Right cardiac atrium (tissue), 5 donors: ENCODE measurements around the gene EGR2. TPM values are rescaled to one million over a fixed set of nuclear protein-coding genes. Genes with fewer than 3 reads are reported as not detected.
A peak's percentile ranks its signal among the peaks of the same experiment; 100 is the strongest.

Experiments
- ATAC-seq, 2 donors: fragments of 200-7000 bp; cut with Tn5 transposase; one replicate each; pipeline versions ENCODE4 v1.8.0 to v1.9.1; 2020; ENCODE audit warnings: moderate library complexity in 2 of 2, mild to moderate bottlenecking in 1 of 2
- DNase-seq, 3 donors: peaks; one replicate each; pipeline ENCODE4 v3.0.0-alpha.2; 2020
- H3K27ac ChIP-seq: one replicate; pipeline ENCODE4 v1.5.1; 2013; ENCODE audit warnings: mild to moderate bottlenecking, low read length, control low read depth, moderate library complexity
- H3K27me3 ChIP-seq: one replicate; pipeline ENCODE4 v1.6.1; 2013; ENCODE audit not compliant: control insufficient read depth, insufficient read depth
- H3K4me1 ChIP-seq: one replicate; pipeline ENCODE4 v1.6.1; 2013; ENCODE audit warnings: low read length; ENCODE audit not compliant: control insufficient read depth, insufficient read depth
- H3K4me3 ChIP-seq: one replicate; pipeline ENCODE4 v1.5.1; 2013; ENCODE audit warnings: low read length, control low read depth
- H3K9me3 ChIP-seq: one replicate; pipeline ENCODE4 v1.6.1; 2013; ENCODE audit warnings: low read length; ENCODE audit not compliant: control insufficient read depth
- WGBS: extraction: QIAGEN DNeasy Blood & Tissue Kit; methylation state at CpG from one replicate; pipeline ENCODE4 v1.1.7; 2013; 5-methylcytosine and 5-hydroxymethylcytosine counted together
- intact Hi-C, 4 donors: fragments of 100-400 bp; cut with DNase I; formaldehyde crosslinking; loops; one replicate each; pipeline versions ENCODE4 v1.11.0 to v1.14.0; 2022 to 2023
- polyA plus RNA-seq: library from polyadenylated mRNA; stranded (reverse); fragments of 200-250 nt; gene quantifications from one replicate; pipeline ENCODE4 v1.2.3, GENCODE V29; 2013
- total RNA-seq, 4 donors: library from RNA; stranded (reverse); fragmentation: NEBNext Ultra II Directional; extraction: Animal tissue kit (Norgen Biotek cat#: 25700); gene quantifications; one replicate each; pipeline ENCODE4 v1.2.1, GENCODE V29; 2021
- donor health status: healthy with polysubstance abuse.
- donor health status: DM: no; HTN: yes; CAD: no.
- donor health status: DM: no; HTN: no; CAD: no.
- donor health status: DM: no; HTN: yes; CAD: no; lungs with severe emphysema.
- donor health status: DM: yes; HTN: yes; CAD: no.

Gene EGR2
- total and polyA plus RNA-seq, 5 donors: 0.54 to 13.7 (median 1.8) TPM

DNA sequence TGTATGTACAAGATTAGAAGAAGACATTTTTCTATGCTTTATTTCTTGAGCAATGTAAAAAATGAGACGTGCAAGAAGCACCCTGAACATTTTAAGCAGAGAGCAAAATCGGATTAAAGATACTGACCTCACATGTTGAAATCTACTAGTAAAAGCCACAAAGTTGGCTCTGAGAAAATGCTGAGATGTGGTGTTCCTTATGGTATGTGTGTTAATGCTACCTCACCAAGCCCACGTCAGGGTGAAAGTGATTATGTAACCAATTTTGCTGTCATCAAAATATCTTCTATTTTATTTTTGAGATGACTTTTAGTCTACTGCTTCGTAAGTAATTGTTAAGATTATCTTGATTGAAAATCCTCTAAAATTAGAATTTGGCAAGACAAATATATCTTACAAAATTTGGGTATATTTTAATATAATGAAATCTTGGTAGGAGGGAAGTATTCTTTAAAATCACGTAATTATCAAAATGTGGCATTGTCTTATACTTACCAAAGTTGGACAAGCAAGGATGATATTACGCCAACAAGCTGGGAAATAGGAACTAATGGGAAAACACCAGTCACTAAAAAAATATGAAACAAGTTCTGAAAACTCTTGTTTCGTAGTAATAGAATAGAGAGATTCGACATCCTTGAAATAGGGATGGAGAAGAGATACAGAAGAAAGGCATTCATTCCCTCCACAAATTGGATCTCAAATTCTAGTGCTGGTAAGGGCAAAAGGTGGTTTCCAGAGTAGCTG, 5.8 kb downstream of the EGR2 start:
- 87% methylated on average over 8 of the region's 8 CpGs for WGBS
- ATAC-seq (no peak), DNase-seq (no peak)
- Histone ChIP-seq H3K4me3 (no peak overlapping the region), H3K9me3 (no peaks in the 10 kb centered on the region), H3K4me1 (peaks cover 1% of the 10 kb centered on the region), H3K27ac (no peak overlapping the region), H3K27me3 (no peaks in the 10 kb centered on the region)
- intact Hi-C loops: loop anchor here in 2 of 4 donors (10.0 kb wide), 3 partner anchors 196 to 904 kb away; no protein-coding TSS in a partner anchor

DNA sequence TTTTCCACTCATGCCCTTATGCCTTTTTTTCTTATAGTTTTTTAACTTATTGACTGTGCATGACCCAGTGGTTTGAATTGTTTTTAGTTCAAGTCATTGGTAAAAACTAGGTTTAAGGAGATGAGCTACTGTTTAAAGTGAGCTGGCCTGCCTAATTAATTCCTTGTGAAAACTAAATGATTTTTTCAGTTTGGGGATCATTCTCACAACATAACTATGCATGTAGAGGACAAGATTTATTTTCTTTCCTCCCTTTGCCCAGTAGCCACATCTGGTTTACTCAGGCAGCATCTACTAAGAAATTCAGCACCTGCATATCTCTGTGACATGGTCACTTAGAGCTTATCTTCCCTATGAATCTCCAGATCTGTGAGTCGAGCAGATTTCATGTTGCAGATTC, 9.9 kb downstream of the EGR2 start:
- H3K4me1 ChIP-seq: no peaks in the 10 kb centered on the region
- WGBS: 14% methylated on average over 1 of the region's 1 CpG
- no peak overlapping the region for H3K27ac ChIP-seq
- H3K9me3 ChIP-seq: no peaks in the 10 kb centered on the region
- H3K27me3 ChIP-seq: no peaks in the 10 kb centered on the region
- ATAC-seq: no peak
- DNase-seq: no peak
- intact Hi-C loops: no loop called here
- H3K4me3 ChIP-seq: peak overlapping the region; percentile 88

DNA sequence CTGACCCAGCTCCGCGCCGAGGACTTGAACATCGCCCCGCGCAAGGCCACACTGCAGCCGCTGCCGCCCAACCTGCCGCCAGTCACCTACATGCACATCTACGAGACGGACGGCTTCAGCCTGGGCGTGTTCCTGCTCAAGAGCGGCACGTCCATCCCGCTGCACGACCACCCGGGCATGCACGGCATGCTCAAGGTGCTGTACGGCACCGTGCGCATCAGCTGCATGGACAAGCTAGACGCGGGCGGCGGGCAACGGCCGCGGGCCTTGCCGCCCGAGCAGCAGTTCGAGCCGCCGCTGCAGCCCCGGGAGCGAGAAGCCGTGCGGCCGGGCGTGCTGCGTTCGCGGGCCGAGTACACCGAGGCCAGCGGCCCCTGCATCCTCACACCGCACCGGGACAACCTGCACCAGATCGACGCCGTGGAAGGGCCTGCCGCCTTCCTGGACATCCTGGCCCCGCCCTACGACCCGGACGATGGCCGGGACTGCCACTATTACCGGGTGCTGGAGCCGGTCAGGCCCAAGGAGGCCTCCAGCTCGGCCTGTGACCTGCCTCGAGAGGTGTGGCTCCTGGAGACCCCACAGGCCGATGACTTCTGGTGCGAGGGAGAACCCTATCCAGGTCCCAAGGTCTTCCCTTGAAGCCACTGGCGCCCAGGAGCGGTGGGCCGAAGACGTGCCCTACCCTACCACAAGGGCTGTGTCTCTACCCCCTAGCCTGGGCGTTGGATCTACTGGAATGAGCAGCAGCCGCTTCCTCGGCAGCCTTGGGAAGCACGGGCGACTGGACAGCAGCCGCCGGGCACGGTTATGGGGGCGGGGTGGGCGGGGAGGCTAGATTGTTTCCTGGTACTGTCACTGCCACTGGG, 10.7 kb downstream of the EGR2 start:
- intact Hi-C loops: no loop called here
- H3K27me3 ChIP-seq: no peaks in the 10 kb centered on the region
- no peaks in the 10 kb centered on the region for H3K4me1 ChIP-seq
- H3K9me3 ChIP-seq: no peaks in the 10 kb centered on the region
- peak; percentile 35 to 72 (median 69) for DNase-seq
- WGBS: 3% methylated on average over 77 of the region's 77 CpGs
- peak overlapping the region; percentile 88 for H3K4me3 ChIP-seq
- ATAC-seq: peak; percentile 27 to 49
- H3K27ac ChIP-seq: peak overlapping the region; percentile 99

DNA sequence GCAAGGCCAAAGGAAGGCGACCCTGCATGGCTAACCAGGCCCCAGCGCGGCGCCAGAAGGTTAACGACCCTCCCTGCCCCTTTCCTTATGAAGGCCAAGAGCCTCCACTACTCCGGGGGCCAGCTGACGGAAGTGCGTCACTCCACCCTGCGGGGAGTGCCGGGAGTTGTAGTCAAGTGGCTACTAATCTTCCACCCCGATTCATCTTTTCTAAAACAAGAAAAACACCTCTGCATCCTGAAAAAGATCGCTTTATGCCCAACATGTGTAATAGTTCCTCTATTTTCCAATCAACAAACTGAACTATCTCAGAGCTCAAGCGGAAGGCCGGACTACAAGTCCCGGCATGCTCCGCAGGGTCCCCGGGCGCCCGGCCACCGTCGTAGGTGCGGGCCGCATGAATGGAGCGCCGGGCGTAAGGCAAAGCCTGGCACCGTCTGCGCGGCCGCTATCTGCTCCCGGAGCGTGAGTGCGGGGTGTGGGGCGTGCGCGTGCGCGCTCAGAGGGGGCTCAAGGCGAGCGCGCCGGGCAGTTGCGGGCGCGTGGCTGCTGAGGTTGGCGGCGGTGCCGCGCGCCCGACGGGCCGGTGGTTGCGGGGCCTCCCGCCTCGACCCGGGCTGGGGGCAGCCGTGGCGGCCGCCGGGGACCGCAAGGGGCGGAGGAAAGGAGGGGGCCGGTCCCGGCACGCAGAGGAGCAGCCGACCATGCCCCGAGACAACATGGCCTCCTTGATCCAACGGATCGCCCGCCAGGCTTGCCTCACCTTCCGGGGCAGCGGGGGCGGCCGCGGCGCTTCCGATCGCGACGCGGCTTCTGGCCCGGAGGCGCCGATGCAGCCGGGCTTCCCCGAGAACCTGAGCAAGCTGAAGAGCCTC, 11.6 kb downstream of the EGR2 start, which contains the start of gene ADO:
Gene ADO, plus strand, starts transcription at position 365 of the 875 bp plus-strand sequence. Its CDS starts 340 bp downstream, at position 705.
- intact Hi-C loops: no loop called here
- H3K27ac ChIP-seq: peak within 1 kb of the TSS; percentile 99
- no peaks in the 10 kb centered on the region for H3K4me1 ChIP-seq
- WGBS: under 1% methylated on average over 87 of the region's 87 CpGs
- no peaks in the 10 kb centered on the region for H3K27me3 ChIP-seq
- peak within 1 kb of the TSS; percentile 88 for H3K4me3 ChIP-seq
- peak; percentile 95 to 96 for ATAC-seq
- peak; percentile 86 to 95 (median 93) for DNase-seq
- H3K9me3 ChIP-seq: no peaks in the 10 kb centered on the region

DNA sequence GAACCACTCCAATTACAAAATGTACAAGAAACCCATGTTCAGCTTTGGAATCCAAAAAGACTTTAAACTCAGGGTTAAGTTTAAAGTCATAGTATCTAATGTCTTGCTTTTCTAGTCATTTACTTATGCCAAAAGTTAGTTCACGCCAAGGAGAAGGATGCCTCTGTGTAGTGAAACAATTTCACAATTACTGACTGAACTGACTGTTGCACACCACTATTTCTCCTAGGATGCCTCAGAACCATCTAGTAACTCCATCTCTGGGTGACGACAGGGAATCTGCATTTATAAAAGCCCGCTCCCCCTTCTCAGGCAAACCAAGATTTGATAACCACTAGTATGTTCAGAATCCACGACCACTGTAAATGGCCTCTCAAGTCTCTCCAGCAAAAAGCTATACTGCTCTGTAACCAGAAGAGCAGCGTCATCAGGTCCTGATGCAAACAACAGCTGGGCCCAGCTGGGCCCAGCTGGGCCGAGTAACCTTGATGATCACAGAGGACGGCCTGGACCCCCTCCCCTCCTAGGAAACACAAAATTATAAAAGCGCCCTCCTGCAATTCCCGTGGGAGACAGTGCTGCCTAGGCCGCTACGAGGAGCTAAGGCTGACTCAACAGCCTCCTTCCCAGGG, 12.3 kb downstream of the EGR2 start:
- intact Hi-C loops: no loop called here

DNA sequence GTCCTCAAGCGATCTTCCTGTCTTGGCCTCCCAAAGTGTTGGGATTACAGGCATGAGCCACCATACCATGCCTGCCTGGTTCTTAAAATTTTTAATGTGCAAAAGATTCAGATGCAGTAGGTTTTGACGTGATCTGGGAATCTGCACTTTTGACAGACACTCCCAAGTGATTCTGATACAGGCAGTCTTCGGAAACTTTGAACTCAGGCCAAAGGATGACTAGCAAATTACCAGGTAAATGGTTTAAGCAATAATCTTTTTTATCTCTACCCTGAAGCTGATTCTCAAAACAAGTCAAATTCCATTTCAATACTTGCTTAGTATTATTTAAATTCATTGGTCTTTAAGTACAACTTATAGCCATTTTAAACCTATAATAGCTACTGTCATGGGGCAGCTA, 14.3 kb downstream of the EGR2 start:
- ATAC-seq: no peak
- H3K4me3 ChIP-seq: no peak overlapping the region
- intact Hi-C loops: no loop called here

More for the DNA sequence above, 12.3 kb downstream of the EGR2 start:
- DNase-seq: no peak
- 26% methylated on average over 11 of the region's 11 CpGs for WGBS
- H3K4me1 ChIP-seq: no peaks in the 10 kb centered on the region
- H3K9me3 ChIP-seq: no peaks in the 10 kb centered on the region
- ATAC-seq: peak; percentile 17 to 44
- H3K27ac ChIP-seq: peak overlapping the region; percentile 99
- no peaks in the 10 kb centered on the region for H3K27me3 ChIP-seq
- peak overlapping the region; percentile 88 for H3K4me3 ChIP-seq

DNA sequence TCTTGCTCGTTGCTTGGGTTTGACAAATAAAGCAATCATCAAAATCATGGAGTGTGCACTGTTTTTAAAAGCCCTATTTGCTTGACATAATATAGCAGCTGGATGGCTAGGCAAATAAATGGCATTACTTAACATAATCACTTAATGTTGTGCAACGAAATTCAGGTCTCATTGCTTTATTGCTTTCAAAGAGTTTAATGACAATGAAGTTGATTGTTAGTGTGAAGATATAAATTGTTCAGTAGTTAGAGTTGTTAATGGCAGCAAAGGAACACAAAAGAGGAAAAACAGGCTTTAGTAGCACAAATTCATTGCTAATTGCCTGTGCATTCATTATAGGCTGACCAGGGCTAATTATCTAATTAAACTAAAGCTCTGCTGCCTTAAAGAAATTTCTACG, 19.3 kb downstream of the EGR2 start:
- H3K27ac ChIP-seq: no peak overlapping the region
- intact Hi-C loops: no loop called here
- WGBS: 76% methylated on average over 3 of the region's 3 CpGs

More for the DNA sequence above, 14.3 kb downstream of the EGR2 start:
- Histone ChIP-seq H3K27me3 (no peaks in the 10 kb centered on the region), H3K27ac (no peak overlapping the region), H3K4me1 (no peaks in the 10 kb centered on the region), H3K9me3 (no peaks in the 10 kb centered on the region)
- 93% methylated on average over 3 of the region's 3 CpGs for WGBS
- DNase-seq: no peak

DNA sequence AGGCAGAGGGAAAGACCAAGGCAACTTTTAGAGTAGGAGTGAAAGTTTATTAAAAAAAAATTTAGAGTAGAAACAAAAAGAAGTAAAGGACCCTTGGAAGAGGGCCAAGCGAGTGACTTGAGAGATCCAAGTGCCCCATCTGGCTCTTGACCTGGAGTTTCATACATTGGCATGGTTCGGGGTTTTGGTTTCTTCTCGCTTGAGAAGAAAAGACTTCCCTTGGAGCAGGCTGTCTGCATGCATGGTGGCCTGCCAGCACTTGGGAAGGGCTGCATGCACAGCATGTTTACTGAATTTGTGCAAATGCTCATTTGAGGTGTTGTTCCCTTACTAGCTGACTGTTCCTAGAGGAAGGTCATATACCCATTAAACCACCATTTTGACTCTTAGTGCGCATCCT, 20.4 kb downstream of the EGR2 start:
- ATAC-seq (no peak), DNase-seq (peak in 2 of 3 donors; percentile 55 to 56)
- H3K27ac ChIP-seq: no peak overlapping the region
- H3K4me3 ChIP-seq: no peak overlapping the region
- no peaks in the 10 kb centered on the region for H3K27me3 ChIP-seq
- H3K9me3 ChIP-seq: no peaks in the 10 kb centered on the region
- H3K4me1 ChIP-seq: no peaks in the 10 kb centered on the region
- WGBS: 71% methylated on average over 4 of the region's 4 CpGs
- intact Hi-C loops: no loop called here

More for the DNA sequence above, 19.3 kb downstream of the EGR2 start:
- Histone ChIP-seq H3K4me3 (no peak overlapping the region), H3K9me3 (no peaks in the 10 kb centered on the region), H3K4me1 (no peaks in the 10 kb centered on the region), H3K27me3 (no peaks in the 10 kb centered on the region)
- ATAC-seq: no peak
- no peak for DNase-seq

DNA sequence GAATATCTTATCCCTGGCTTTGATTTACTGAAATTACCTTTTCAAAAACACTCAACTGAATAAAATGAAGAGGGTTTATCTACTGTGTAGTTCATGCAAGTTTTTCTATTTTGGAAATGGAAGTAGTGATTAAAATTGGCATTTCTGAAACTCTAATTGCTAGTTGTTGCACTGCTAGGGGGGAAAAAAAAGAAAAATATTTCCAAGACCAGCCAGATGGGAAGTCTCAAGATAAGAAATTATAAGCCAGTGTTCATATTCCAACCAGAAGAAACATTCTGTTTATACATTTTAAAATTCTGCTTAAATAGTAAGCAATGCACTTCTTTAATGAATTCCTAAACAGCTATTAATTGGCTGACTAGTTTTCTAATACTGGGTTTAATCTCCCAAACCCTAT, 21.1 kb downstream of the EGR2 start:
- Histone ChIP-seq H3K4me1 (no peaks in the 10 kb centered on the region), H3K27me3 (no peaks in the 10 kb centered on the region), H3K9me3 (no peaks in the 10 kb centered on the region), H3K4me3 (no peak overlapping the region), H3K27ac (no peak overlapping the region)
- peak in 1 of 2 donors; percentile 27 for ATAC-seq
- no peak for DNase-seq
- intact Hi-C loops: no loop called here

DNA sequence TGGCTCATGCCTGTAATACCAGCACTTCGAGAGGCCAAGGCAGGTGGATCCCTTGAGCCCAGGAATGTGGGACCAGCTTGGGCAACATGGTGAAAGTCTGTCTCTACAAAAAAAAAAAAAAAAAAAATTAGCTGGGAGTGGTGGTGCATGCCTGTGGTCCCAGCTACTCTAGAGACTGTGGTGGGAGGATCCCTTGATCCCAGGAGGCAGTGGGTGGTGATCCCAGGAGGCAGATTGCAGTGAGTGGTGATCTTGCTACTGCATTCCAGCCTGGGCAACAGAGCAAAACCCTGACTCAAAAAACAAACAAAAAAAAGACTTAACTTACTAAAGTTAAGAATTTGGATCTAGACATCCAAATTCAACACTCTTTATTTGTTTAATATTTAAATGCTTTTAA, 21.9 kb downstream of the EGR2 start:
- ATAC-seq (no peak), DNase-seq (peak in 1 of 3 donors; percentile 46)
- 82% methylated on average over 1 of the region's 1 CpG for WGBS
- Histone ChIP-seq H3K9me3 (no peaks in the 10 kb centered on the region), H3K4me3 (no peak overlapping the region), H3K27me3 (no peaks in the 10 kb centered on the region), H3K27ac (no peak overlapping the region), H3K4me1 (no peaks in the 10 kb centered on the region)
- intact Hi-C loops: no loop called here
